H1 (cell line): Measurements from ENCODE around the gene STT3B. TPM values are rescaled to one million over a fixed set of nuclear protein-coding genes. Genes with fewer than 3 reads are reported as not detected.

Source experiments
- PHF8 ChIP-seq: fragments of 200-600 bp; sonication (generic); conservative IDR thresholded peaks from 2 replicates; pipeline ENCODE4 v1.7.1; 2012; ENCODE audit warnings: low read depth, mild to moderate bottlenecking, inconsistent platforms, low read length, moderate library complexity
- RNF2 ChIP-seq: fragments of 200-900, 300-1000 bp; sonication (generic); IDR thresholded peaks from 2 replicates; pipeline ENCODE4 v1.7.1; 2016; ENCODE audit warnings: borderline replicate concordance, low read depth, mild to moderate bottlenecking, antibody characterized with exemption, low read length; ENCODE audit not compliant: poor library complexity, severe bottlenecking; ENCODE audit errors: missing control alignments
- SP2 ChIP-seq: IDR thresholded peaks from 2 replicates; pipeline ENCODE4 v1.6.1; 2012; ENCODE audit warnings: mild to moderate bottlenecking, low read length, inconsistent platforms
- TAF1 ChIP-seq: IDR thresholded peaks from 2 replicates; pipeline ENCODE4 v1.6.1; 2011; ENCODE audit warnings: mild to moderate bottlenecking, low read depth, low read length
- TAF7 ChIP-seq: optimal IDR thresholded peaks from 2 replicates; pipeline ENCODE3; 2011; ENCODE audit warnings: low read depth, mild to moderate bottlenecking, inconsistent platforms, low read length, moderate library complexity, borderline replicate concordance
- polyA plus RNA-seq, 7 experiments: library from polyadenylated mRNA; depleted of rRNA in 3 of 7; stranded (reverse) in 5 of 7; unstranded in 2 of 7; fragments of >200 nt in 5 of 7; fragments of 200-250 nt in 2 of 7; gene quantifications; 1 replicate in 5 of 7; 2 replicates in 1 of 7; 4 replicates in 1 of 7; pipeline versions ENCODE4 v1.2.1 to v1.2.3, GENCODE V29; 2011 to 2013; ENCODE audit warnings: missing spikeins in 2 of 7, mixed read lengths in 2 of 7
- total RNA-seq: library from RNA; stranded (reverse); fragmentation: NEBNext Ultra II Directional; extraction: Animal tissue kit (Norgen Biotek cat#: 25700); gene quantifications from 2 replicates; pipeline ENCODE4 v1.2.1, GENCODE V29; 2021
- TF ChIP-seq, protein P1 (sequence below): IDR thresholded peaks from 2 replicates; pipeline ENCODE4 v1.6.1; 2012; ENCODE audit warnings: low read length, inconsistent platforms

Gene STT3B
- total and polyA plus RNA-seq, 2 of the 8 experiments (the other 6 are each of a cell fraction or from before 2014, with no cell fraction given) = 43.5 to 134 TPM

GRCh38 chr3:31544634-31545033 is 11.9 kb downstream of the STT3B start (continued):
- TF ChIP-seq, protein P1, sequence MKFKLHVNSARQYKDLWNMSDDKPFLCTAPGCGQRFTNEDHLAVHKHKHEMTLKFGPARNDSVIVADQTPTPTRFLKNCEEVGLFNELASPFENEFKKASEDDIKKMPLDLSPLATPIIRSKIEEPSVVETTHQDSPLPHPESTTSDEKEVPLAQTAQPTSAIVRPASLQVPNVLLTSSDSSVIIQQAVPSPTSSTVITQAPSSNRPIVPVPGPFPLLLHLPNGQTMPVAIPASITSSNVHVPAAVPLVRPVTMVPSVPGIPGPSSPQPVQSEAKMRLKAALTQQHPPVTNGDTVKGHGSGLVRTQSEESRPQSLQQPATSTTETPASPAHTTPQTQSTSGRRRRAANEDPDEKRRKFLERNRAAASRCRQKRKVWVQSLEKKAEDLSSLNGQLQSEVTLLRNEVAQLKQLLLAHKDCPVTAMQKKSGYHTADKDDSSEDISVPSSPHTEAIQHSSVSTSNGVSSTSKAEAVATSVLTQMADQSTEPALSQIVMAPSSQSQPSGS = no peak
- TF ChIP-seq RNF2 (no peak), TAF1 (no peak), TAF7 (no peak), PHF8 (no peak), SP2 (no peak)
